Stimulated activated CD4-positive, alpha-beta T cell treated with anti-CD3 and anti-CD28 coated beads, Interleukin-1b, Interleukin-23, amount 100 ng/mL, for 4 hours (primary cell): ENCODE data around the gene SNAP47.

Source experiments
- DNase-seq, 2 donors: peaks; one replicate each; pipeline ENCODE4 v3.0.0-alpha.2; 2020; ENCODE audit warnings: low read depth in 2 of 2

SNAP47 gene

GRCh38 chr1:227732586-227733308 lies 2.5 kb upstream of the SNAP47 start:
- DNase-seq = no peak

- DNase-seq = no peak
These were observed 1.9 kb upstream of the SNAP47 start for GRCh38 chr1:227733309-227733705.

GRCh38 chr1:227733751-227734545 lies 1.3 kb upstream of the SNAP47 start:
- no peak for DNase-seq

- DNase-seq = no peak
These were observed 734 bp upstream of the SNAP47 start for GRCh38 chr1:227734546-227734855.

GRCh38 chr1:227735539-227736285 lies 477 bp downstream of the SNAP47 start:
- no peak for DNase-seq

GRCh38 chr1:227736814-227737432 lies 1.7 kb downstream of the SNAP47 start:
- DNase-seq = no peak

GRCh38 chr1:227738820-227739219 lies 3.6 kb downstream of the SNAP47 start:
- no peak for DNase-seq

GRCh38 chr1:227739636-227740035 lies 4.4 kb downstream of the SNAP47 start:
- no peak for DNase-seq

GRCh38 chr1:227740401-227740960 lies 5.2 kb downstream of the SNAP47 start:
- DNase-seq = no peak

- no peak for DNase-seq
These were observed 6.1 kb downstream of the SNAP47 start for GRCh38 chr1:227741166-227741870.

GRCh38 chr1:227742738-227743715 lies 7.8 kb downstream of the SNAP47 start:
- DNase-seq = no peak

GRCh38 chr1:227744668-227745067 lies 9.4 kb downstream of the SNAP47 start:
- no peak for DNase-seq

GRCh38 chr1:227745568-227746265 lies 10.5 kb downstream of the SNAP47 start:
- no peak for DNase-seq

GRCh38 chr1:227746676-227747075 lies 11.4 kb downstream of the SNAP47 start:
- no peak for DNase-seq

GRCh38 chr1:227747382-227747781 lies 12.1 kb downstream of the SNAP47 start:
- no peak for DNase-seq

- no peak for DNase-seq
These were observed 12.8 kb downstream of the SNAP47 start for GRCh38 chr1:227747948-227748495.

GRCh38 chr1:227748496-227749182 lies 13.4 kb downstream of the SNAP47 start:
- DNase-seq = no peak

GRCh38 chr1:227749225-227749624 lies 14.0 kb downstream of the SNAP47 start:
- no peak for DNase-seq
